Astrocyte (in vitro differentiated cells and primary cell): ENCODE results near the gene DCUN1D4.

Experiments used
- CTCF ChIP-seq: IDR thresholded peaks from 2 replicates; pipeline ENCODE4 v1.5.1; 2011; ENCODE audit warnings: low read depth, mild to moderate bottlenecking, inconsistent platforms, low read length, moderate library complexity; ENCODE audit not compliant: insufficient read depth
- EZH2 ChIP-seq: IDR thresholded peaks from 2 replicates; pipeline ENCODE4 v1.6.1; 2012; ENCODE audit warnings: mild to moderate bottlenecking, low read length, inconsistent platforms; ENCODE audit not compliant: insufficient read depth

GRCh38 chr4:51866835-51867234 is 23.9 kb downstream of the DCUN1D4 start:
- TF ChIP-seq CTCF (no peak), EZH2 (no peak)
